SIG-M5 (cell line): ENCODE measurements around the gene CELSR1.

ENCODE experiments used
- DNase-seq: peaks from one replicate; lab custom pipeline; 2025; lab: John Stamatoyannopoulos, UW

The CELSR1 gene

DNA sequence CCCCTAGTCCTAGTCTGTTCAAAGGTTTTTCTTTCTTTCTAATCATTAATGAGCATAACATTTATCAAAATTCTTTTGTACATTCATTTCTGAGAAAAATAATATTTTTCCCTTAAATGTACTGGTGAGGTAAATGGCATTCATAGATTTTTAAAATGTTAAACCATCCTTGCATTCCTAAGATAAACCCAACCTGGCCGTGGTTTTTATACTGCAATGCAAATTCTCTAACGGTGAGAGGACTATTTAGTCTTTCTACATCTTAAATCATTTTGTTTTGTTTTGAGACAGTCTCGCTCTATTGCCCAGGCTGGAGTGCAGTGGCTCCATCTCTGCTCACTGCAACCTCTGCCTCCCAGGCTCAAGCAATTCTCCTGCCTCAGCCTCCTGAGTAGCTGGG, 161.3 kb downstream of the CELSR1 start:
- no peak for DNase-seq

GRCh38 chr22:46374663-46375474, 162.6 kb downstream of the CELSR1 start:
- DNase-seq = no peak

DNA sequence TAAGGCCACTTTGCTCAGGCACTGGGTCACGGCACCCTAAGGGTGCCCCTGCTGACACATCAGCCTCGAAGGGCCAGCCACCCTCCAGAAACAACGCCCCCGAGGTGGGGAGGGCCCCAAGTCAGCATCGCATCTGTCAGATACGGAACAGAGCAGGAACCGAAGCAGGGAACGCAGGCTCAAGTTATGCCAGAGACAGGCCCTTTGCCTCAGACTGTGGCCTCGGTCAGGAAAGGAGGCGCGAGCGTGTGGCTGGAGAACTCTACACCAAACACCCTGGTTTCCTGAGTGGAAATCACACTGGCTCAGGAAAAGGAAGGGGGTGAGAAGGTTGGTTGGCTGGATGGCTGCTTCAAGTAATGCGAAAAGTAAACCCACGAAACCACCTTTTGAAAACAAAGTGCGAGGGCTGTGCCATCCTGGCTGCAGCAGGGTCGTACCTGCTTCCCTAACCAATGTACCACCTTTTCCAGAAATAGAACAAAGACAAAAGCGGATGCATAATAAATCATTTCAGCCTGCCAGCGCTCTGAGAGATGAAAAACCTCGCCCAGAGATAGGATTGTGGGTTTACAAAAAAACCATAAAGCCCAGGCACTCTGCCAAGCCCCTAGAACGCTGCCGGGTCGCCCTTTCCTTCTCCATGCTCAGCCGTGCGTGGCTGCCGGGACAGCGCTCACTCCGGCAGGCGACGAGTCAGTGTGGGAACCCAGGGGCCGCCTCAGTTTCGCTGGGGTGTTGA, 163.3 kb downstream of the CELSR1 start:
- DNase-seq = no peak

GRCh38 chr22:46373159-46373558, 164.3 kb downstream of the CELSR1 start:
- DNase-seq = no peak

GRCh38 chr22:46372686-46373085, 164.7 kb downstream of the CELSR1 start:
- no peak for DNase-seq

GRCh38 chr22:46371623-46372226, 165.7 kb downstream of the CELSR1 start:
- no peak for DNase-seq

- no peak for DNase-seq
Observed at GRCh38 chr22:46370584-46371291, 166.7 kb downstream of the CELSR1 start.

- no peak for DNase-seq
Observed at GRCh38 chr22:46369716-46370583, 167.5 kb downstream of the CELSR1 start.

DNA sequence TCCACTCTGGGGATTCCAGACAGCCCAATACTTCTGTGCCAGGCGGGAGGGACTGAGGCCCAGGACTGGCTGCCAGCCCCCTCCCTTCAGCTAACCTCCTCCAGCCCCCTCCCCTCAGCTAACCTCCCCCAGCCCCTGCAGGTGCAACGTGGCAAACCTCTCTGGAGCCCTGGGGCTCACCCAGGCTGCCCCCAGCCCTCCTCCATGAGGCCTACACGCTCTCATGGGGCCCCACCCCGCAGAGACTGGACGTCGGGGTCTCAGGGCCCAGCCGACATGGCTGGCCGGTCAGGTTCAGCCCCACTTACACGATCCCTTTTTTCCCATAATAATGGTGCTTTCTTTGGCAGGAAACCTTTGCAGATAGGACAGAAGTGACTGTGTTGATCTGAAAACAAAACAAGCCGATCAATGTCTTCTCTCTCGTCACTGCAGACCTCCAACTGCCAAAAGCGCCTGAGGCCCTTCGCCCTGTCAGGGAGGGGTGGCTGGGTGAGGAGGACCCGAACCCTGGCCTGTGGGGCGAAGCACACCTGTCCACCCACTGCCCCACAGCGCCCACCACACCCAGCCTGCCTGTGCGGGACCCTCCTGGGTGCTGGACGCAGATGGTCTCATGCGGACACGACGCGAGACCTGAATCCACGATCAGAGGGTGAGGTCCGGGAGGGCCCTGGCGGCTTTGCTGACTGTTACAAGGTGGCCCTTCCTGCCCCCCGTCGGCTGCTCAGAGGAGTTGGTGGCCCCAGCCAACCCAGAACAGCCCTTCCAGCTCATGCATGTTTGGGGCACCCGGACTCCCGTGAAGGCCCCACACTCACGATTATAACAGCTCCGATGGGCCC, 168.3 kb downstream of the CELSR1 start:
- no peak for DNase-seq

- no peak for DNase-seq
Observed at GRCh38 chr22:46368422-46368821, 169.0 kb downstream of the CELSR1 start.

GRCh38 chr22:46367707-46368191, 169.7 kb downstream of the CELSR1 start:
- DNase-seq = no peak

- no peak for DNase-seq
Observed at GRCh38 chr22:46366801-46367706, 170.4 kb downstream of the CELSR1 start.

- DNase-seq = no peak
Observed at GRCh38 chr22:46366327-46366731, 171.1 kb downstream of the CELSR1 start.

DNA sequence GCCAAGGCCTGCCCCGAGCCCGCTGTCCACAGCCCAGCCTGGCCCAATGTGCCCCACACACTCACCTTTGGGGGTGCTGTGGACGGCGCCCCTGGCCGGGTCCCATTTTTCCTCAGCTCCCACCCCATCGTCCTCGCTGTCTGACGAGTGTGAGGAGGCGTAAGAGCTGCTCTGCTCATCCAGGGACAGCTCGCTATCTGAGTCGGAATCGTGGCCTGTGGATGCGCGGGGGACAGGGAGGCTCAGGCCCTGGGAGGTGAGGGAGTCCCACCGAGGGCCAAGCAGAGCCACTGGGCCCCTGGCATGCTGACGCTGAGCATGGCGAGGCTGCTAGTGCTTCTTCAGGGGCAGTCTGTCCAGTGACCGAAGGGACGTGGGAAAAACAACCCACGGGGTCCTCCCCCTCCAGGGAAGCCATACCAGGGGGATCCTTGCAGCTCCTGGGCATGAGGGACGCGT, 172.2 kb downstream of the CELSR1 start:
- DNase-seq = no peak

- DNase-seq = no peak
Observed at GRCh38 chr22:46364341-46365165, 172.9 kb downstream of the CELSR1 start.

DNA sequence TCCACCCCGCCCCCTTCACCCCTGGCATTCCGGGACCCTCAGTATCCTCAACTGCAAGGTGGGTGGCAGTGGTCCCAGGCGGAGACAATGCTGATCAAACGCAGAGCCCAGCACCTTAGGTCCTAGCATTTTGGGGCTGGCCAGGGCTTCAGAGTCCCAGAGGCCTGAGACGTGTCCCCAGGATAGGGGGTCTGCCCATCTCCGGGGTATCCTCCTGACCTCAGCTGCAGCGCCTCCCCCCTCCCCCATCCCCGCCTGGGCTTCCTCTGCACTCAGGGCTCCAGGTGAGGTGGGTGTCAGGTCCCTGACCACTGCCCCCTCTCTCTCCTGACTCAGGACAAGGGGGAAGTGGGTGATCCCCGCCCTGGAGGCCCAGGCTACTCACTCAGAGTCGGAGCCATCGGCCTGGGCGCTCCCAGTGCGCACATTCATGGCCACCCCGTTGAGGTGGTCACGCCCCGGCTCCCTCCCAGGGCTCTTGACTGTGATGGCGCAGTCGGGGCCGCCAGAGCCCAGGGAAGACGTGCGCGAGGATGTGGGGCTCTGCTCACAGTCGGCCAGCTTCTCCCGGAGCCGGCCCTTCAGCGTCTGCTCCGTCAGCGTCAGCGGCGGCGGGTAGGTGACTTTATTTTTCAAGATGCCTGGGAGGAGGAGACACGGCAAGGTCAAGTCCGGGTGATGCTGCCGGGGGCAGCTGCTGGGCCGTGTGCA, 173.7 kb downstream of the CELSR1 start:
- DNase-seq = no peak

DNA sequence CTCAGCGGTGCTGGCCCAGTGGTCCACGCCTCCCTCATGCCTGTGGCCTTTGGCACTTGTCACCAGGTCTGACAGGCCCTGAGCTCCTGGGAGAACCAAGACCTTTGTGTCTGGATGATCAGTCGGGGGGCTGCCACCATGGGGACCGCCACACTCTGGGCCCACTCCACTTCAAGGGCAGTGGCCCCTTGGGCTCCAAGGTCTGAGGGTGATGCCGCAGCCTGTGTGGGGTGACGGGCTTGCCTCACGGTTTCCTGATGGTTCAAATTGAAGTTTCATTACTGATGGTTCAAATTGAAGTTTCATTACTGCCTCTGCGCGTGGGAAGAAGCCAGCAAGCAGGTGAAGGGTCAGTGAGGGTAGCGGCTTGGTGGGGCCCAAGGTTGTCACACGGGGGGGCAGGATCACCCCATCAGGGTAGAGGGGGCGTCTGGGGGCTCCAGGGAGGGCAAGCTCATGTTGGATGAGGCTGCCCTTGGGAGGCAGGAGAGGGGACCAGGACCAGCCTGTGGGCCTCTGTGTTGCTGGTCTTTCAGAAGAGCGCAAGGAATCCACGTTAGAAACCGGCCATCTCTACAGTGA, 174.4 kb downstream of the CELSR1 start:
- DNase-seq = no peak
